Left ventricle myocardium superior (tissue), 1 donor: ENCODE results near the gene RBMS2. TPM values are rescaled to one million over a fixed set of nuclear protein-coding genes. Genes with fewer than 3 reads are reported as not detected.

Experiments used
- ATAC-seq: fragments of 200-7000 bp; cut with Tn5 transposase; one replicate; pipeline ENCODE4 v1.9.1; 2020; ENCODE audit warnings: mild to moderate bottlenecking, moderate library complexity
- DNase-seq: peaks from one replicate; pipeline ENCODE4 v3.0.0-alpha.2; 2020
- intact Hi-C: fragments of 100-400 bp; cut with micrococcal nuclease; formaldehyde crosslinking; loops from one replicate; pipeline ENCODE4 v1.11.0; 2022
- total RNA-seq: library from RNA; stranded (reverse); fragmentation: NEBNext Ultra II Directional; extraction: Animal tissue kit (Norgen Biotek cat#: 25700); gene quantifications from one replicate; pipeline ENCODE4 v1.2.1, GENCODE V29; 2021
- donor health status: DM: no; HTN: yes; CAD: no; lungs with severe emphysema.

The RBMS2 gene
- total RNA-seq, 1 donor from 2014 or later = 26.9 TPM

DNA sequence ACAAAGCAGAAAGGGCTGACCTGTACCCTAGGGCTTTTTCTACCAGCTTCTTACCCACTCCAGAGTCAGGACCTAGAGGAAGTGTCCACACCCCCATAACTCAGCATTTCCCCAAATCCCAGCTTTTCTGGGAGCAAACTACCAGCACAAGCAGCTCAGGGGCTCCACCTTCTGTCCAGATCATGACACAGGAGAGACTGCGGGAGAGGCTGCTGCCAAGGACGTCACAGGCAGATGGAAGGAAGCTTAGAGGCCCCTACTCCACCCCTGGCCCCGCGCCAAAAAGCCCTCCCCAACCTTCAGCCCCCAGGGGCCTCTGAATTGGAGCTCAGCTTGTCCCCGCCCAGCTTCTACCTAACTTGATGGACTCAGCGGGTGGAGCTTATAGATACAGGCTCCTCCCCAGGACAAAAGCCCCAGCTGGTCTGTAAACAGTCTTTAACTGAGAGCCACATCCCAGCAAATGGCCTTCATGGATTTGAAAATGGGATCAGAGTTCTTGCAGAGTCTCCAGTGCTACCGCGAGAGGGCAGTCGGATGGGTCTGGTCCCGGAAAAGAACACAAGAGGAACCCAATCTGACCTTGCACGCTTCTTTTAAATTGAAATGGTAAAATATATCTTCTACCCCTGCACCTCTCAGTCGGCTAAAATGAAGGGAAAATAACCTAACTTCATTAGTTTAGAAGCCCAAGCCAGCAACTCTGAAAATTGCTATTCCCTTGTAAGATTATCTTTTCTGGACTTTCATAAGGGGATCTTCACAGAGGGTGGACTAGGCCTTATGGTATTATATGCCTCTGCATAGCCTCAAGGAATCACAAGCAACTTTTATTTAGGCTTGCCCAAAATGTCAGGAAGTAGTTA is 115.3 kb downstream of the RBMS2 start:
- intact Hi-C loops = loop anchor here (10.0 kb wide), 1 partner anchor 112 kb away; the partner anchor contains the start of gene RBMS2
- peak; percentile 98 for DNase-seq
- peak; percentile 78 for ATAC-seq

DNA sequence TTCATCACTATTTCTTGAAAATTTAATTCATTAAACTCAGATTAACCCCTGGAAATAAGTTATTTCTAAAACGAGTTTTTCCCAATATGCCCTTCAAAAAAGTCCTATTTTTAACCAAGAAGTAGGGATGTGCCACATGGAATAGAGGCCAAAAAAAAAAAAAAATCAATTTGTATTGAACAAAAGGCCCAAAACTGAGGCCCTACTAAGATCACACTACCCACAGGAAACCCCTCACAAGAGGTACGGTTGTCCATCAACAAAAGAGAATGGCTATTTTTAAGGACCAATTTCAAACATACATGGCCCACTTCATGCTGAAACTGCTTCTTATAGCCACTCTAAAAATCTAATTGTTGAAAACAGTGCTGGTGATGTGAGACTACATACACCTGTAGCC is 116.0 kb downstream of the RBMS2 start:
- ATAC-seq (no peak), DNase-seq (no peak)
- intact Hi-C loops = loop anchor here (10.0 kb wide), 1 partner anchor 113 kb away; the partner anchor contains the start of gene RBMS2

DNA sequence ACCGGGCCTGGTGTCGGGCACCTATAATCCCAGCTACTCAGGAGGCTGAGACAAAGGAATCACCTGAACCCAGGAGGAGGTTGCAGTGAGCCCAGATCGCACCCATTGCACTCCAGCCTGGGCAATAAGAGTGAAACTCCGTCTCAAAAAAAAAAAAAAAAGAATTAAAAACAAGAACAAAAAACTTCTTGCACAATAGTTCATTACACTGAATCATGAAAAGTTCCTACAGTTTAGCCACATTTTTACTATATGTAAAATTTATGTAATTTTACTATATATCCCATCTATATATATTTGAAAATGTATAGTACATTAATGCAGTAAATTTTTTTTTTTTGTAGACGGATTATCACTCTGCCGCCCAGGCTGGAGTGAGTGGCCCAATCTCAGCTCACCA is 119.6 kb downstream of the RBMS2 start:
- intact Hi-C loops = no loop called here
- DNase-seq (no peak), ATAC-seq (no peak)

DNA sequence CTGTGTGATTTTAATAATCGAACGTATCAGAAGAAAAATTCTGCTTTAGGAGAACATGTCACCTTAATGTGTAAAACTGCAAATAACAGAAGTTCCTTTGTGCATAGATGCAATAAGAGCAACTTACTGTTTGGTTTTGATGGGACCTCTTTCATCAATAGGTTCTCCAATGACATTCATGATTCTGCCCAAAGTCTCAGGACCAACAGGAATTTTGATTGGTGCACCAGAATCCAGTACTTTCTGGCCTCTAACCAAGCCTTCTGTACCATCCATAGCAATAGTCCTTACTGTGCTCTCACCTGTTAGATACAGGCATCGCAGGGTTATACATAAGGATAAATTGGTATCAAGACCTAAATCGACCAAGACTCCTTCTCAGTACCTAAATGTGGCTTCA is 123.0 kb downstream of the RBMS2 start:
- no peak for ATAC-seq

DNA sequence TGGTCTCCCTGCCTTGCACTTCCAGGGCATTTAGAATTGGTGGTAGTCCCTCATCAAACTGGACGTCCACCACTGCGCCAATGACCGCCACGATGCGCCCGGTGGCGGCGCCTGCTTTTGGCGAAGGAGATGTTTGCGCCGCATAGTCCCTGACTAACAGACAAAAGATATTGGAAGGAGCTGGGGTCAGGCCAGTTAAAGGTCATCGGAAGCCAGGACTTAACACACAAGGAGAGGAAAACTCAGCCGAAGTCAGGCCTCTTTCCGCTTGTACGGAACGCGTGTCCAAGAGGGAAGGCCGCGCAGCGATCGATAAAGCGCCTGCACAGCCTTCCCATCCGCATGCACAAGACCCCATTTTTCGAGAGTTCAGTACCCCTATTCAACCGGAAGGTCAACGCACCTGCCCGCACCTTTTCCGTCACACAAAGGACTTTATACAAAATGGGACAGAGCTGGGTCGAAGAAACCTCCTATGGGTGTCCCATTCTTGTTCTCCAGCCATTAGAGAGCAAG is 123.6 kb downstream of the RBMS2 start:
- intact Hi-C loops = no loop called here
- DNase-seq (no peak), ATAC-seq (peak; percentile 9)

More for the DNA sequence above, 123.0 kb downstream of the RBMS2 start:
- intact Hi-C loops = no loop called here
- no peak for DNase-seq

Other genes starting within 250 kb of the RBMS2 start
- 865 TPM for gene CS, start 221.5 kb upstream of the RBMS2 start, total RNA-seq
- 32.3 TPM for gene CNPY2, start 205.8 kb upstream of the RBMS2 start, total RNA-seq
- gene PAN2, start 187.8 kb upstream of the RBMS2 start, total RNA-seq = 52.2 TPM
- gene IL23A, start 182.9 kb upstream of the RBMS2 start, total RNA-seq = not detected
- 36.6 TPM for gene STAT2, start 161.7 kb upstream of the RBMS2 start, total RNA-seq
- not detected for gene APOF, start 159.0 kb upstream of the RBMS2 start, total RNA-seq
- gene TIMELESS, start 72.4 kb upstream of the RBMS2 start, total RNA-seq = 2.0 TPM
- gene MIP, start 67.2 kb upstream of the RBMS2 start, total RNA-seq = not detected
- gene SPRYD4, start 53.2 kb upstream of the RBMS2 start, total RNA-seq = 3.1 TPM
- 0.57 TPM for gene GLS2, start 33.7 kb upstream of the RBMS2 start, total RNA-seq
- 34.7 TPM for gene BAZ2A, start 108.5 kb downstream of the RBMS2 start, total RNA-seq
- gene ATP5F1B, start 124.2 kb downstream of the RBMS2 start, total RNA-seq = 3,327 TPM
- gene PTGES3, start 166.5 kb downstream of the RBMS2 start, total RNA-seq = 137 TPM
- gene NACA, start 203.5 kb downstream of the RBMS2 start, total RNA-seq = 540 TPM
- gene PRIM1, start 230.5 kb downstream of the RBMS2 start, total RNA-seq = 4.0 TPM
- gene HSD17B6, start 241.5 kb downstream of the RBMS2 start, total RNA-seq = 0.25 TPM